Kidney epithelial cell (primary cell): ENCODE results near the gene MACROD2. TPM values are rescaled to one million over a fixed set of nuclear protein-coding genes. Genes with fewer than 3 reads are reported as not detected.

Experiments used
- DNase-seq: peaks from one replicate; pipeline ENCODE4 v3.0.0-alpha.2; 2010; ENCODE audit warnings: low read depth
- H3K27me3 ChIP-seq: 2 replicates; pipeline ENCODE4 v1.6.0; 2011; ENCODE audit warnings: low read length; ENCODE audit not compliant: control insufficient read depth, insufficient read depth
- H3K36me3 ChIP-seq: 2 replicates; pipeline ENCODE4 v1.5.1; 2011; ENCODE audit warnings: low read length; ENCODE audit not compliant: control insufficient read depth, insufficient read depth
- H3K4me3 ChIP-seq: 2 replicates; pipeline ENCODE4 v1.5.1; 2011; ENCODE audit warnings: low read depth, mild to moderate bottlenecking, control low read depth, low read length
- total RNA-seq: library from RNA; depleted of rRNA; stranded (reverse); fragments of >200 nt; gene quantifications from 2 replicates; pipeline ENCODE4 v1.2.3, GENCODE V29; 2015
- TF ChIP-seq, protein P1 (sequence below): IDR thresholded peaks from 2 replicates; pipeline ENCODE4 v1.5.1; 2011; ENCODE audit warnings: mild to moderate bottlenecking, moderate library complexity, low read length, control low read depth, inconsistent platforms; ENCODE audit not compliant: insufficient read depth, poor library complexity, severe bottlenecking

MACROD2 gene
- total RNA-seq, 1 donor from 2014 or later = 0.79 TPM

DNA sequence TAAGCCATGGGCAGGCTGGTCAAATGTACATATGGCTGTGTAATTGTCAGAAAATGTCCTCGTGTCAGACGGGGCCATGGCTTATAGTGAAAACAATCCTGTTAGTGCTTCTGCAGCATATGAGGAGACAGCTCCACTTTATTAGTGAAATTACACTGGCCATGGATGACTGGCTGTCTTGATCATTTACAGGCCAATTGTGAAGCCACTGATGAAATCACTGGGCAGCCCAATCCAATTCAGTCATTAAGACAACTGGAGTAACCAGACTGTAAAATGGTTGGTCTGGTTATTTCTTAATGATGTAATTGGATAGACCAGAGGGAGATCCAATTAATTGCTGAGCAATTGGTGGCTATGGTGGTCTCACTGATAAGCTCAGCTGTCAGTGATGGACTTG is 1828.4 kb downstream of the MACROD2 start:
- TF ChIP-seq, protein P1, sequence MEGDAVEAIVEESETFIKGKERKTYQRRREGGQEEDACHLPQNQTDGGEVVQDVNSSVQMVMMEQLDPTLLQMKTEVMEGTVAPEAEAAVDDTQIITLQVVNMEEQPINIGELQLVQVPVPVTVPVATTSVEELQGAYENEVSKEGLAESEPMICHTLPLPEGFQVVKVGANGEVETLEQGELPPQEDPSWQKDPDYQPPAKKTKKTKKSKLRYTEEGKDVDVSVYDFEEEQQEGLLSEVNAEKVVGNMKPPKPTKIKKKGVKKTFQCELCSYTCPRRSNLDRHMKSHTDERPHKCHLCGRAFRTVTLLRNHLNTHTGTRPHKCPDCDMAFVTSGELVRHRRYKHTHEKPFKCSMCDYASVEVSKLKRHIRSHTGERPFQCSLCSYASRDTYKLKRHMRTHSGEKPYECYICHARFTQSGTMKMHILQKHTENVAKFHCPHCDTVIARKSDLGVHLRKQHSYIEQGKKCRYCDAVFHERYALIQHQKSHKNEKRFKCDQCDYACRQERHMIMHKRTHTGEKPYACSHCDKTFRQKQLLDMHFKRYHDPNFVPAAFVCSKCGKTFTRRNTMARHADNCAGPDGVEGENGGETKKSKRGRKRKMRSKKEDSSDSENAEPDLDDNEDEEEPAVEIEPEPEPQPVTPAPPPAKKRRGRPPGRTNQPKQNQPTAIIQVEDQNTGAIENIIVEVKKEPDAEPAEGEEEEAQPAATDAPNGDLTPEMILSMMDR = no peak

DNA sequence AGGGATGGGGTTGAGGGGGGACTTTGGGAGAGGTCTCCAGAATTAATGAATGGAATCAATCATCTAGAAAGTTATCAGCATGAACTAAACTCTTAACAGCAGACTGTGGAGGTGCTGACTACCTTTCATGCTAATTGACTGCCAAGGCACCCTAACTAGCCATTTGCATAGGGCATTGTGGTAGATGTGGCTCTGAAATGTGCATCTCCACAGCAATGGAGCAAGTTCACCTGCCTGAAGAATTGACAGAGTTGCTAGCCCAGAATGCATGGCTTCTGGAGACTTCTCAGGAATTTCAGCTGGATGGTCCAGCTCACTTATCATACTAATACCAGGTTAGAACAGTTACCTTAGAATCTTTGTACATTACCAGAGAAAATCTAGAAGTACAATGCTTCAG is 1832.3 kb downstream of the MACROD2 start:
- H3K36me3 ChIP-seq = no peaks in the 10 kb centered on the region
- TF ChIP-seq, protein P1 = no peak
- no peak for DNase-seq
- no peak overlapping the region for H3K4me3 ChIP-seq
- H3K27me3 ChIP-seq = no peaks in the 10 kb centered on the region

More for the DNA sequence above, 1828.4 kb downstream of the MACROD2 start:
- DNase-seq = no peak
- no peaks in the 10 kb centered on the region for H3K36me3 ChIP-seq
- H3K27me3 ChIP-seq = no peaks in the 10 kb centered on the region
- no peak overlapping the region for H3K4me3 ChIP-seq

DNA sequence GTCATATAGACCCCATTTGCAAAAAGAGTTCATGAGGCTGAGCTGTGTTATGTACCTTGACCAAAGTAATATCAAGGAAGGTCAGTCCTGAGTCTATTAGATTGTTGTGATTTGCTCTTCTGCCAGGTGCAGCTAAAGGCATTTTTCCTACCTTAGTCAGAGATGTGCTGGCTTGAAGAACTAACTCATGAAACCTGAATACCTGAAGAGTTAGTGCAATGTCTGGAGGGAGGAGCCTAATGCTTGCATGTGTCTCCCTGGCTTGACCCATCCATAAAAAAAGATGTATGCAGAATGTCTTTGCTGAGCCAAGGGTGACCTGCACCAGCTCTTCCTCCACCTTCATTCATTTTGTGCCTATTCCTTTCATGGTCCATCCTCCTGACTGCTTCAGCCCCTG is 1835.9 kb downstream of the MACROD2 start:
- H3K36me3 ChIP-seq = no peaks in the 10 kb centered on the region
- TF ChIP-seq, protein P1 = no peak
- DNase-seq = no peak
- no peaks in the 10 kb centered on the region for H3K27me3 ChIP-seq
- no peak overlapping the region for H3K4me3 ChIP-seq

DNA sequence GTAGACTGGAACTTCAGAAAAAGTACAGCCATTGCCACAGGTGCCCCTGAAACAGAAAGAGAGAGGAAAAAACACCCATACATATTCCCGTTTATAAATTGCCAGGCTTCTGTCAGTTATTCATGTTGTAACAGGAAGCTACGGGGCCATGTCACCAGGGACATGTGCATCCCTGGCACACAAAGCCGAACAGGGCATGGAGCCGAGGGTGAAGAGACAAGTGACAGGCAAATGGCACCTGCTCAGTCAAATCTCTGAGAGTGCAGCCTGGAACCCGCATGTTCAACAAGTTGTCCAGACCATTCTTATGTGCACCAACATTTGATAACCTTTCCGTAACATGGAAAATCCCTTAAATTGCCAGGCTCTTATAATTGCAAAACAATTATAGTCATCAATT is 1837.2 kb downstream of the MACROD2 start:
- Histone ChIP-seq H3K36me3 (no peaks in the 10 kb centered on the region), H3K4me3 (no peak overlapping the region), H3K27me3 (no peaks in the 10 kb centered on the region)
- TF ChIP-seq, protein P1 = no peak
- DNase-seq = no peak

DNA sequence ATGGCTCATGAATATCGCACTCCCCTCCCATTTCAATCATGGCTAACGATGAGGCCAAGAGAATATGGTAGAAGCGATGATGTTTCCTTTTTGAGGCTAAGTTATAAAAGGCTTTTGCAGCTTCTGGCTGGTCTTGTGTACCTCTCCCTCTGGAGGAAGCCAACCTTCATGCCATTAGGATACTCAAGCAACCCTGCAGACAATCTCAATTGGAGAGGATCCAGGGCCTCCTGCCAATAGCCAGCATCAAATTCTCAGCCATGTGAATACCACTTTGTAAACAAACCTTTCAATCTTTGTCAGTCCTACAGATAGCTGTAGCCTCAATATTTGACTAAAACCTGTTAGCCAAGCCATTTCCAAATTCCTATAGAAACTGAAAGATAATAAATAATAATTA is 1839.5 kb downstream of the MACROD2 start:
- DNase-seq = no peak
- H3K36me3 ChIP-seq = no peaks in the 10 kb centered on the region
- no peaks in the 10 kb centered on the region for H3K27me3 ChIP-seq
- no peak overlapping the region for H3K4me3 ChIP-seq
- TF ChIP-seq, protein P1 = no peak

DNA sequence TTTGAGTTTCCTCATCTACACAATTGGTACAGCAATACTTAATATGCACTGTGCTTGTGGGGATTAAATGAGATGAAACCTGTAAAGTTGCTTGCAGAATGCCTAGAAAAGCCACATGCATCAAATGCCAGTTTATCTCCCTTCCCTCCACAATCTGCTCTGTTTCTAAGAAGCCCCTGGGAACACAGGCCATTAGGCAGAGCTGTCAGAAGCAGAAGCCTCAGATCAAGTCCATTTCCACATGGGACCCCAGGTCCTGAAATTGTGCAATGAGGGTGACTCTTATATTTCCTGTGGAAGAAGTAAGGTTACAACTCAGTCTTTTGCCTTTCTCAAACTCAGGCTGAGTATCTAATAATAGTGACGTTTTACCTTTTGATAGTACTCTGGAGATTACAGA is 1840.5 kb downstream of the MACROD2 start:
- H3K36me3 ChIP-seq = no peaks in the 10 kb centered on the region
- DNase-seq = no peak
- TF ChIP-seq, protein P1 = no peak
- no peak overlapping the region for H3K4me3 ChIP-seq
- H3K27me3 ChIP-seq = no peaks in the 10 kb centered on the region
